Neuronal stem cell (in vitro differentiated cells): ENCODE measurements around the gene KIF26A.
A peak's percentile ranks its signal among the peaks of the same experiment; 100 is the strongest.

Experiments
- DNase-seq: peaks from one replicate; pipeline ENCODE4 v3.0.0-alpha.2; 2013; ENCODE audit warnings: low spot score
- H2AFZ ChIP-seq: one replicate; pipeline ENCODE4 v1.6.1; 2013; ENCODE audit warnings: mild to moderate bottlenecking, low read length, inconsistent platforms
- H2AK5ac ChIP-seq: 2 replicates; pipeline ENCODE4 v1.6.1; 2013; ENCODE audit warnings: low read depth, mild to moderate bottlenecking, inconsistent platforms, low read length, moderate library complexity, mixed read lengths
- H2BK120ac ChIP-seq: 2 replicates; pipeline ENCODE4 v1.6.1; 2013; ENCODE audit warnings: low read depth, mild to moderate bottlenecking, inconsistent platforms, low read length, moderate library complexity, mixed read lengths
- H2BK12ac ChIP-seq: one replicate; pipeline ENCODE4 v1.6.1; 2013; ENCODE audit warnings: low read length, inconsistent platforms
- H2BK15ac ChIP-seq: 2 replicates; pipeline ENCODE4 v1.6.1; 2013; ENCODE audit warnings: mild to moderate bottlenecking, low read length, inconsistent platforms, mixed read lengths
- H2BK5ac ChIP-seq: one replicate; pipeline ENCODE4 v1.6.1; 2013; ENCODE audit warnings: inconsistent platforms, mild to moderate bottlenecking, low read length, moderate library complexity
- H3K14ac ChIP-seq: one replicate; pipeline ENCODE4 v1.6.1; 2013; ENCODE audit warnings: low read length, inconsistent platforms
- H3K18ac ChIP-seq: 2 replicates; pipeline ENCODE4 v1.6.1; 2013; ENCODE audit warnings: low read length, inconsistent platforms
- H3K23ac ChIP-seq: 2 replicates; pipeline ENCODE4 v1.6.1; 2013; ENCODE audit warnings: low read depth, mild to moderate bottlenecking, mixed read lengths, low read length, inconsistent platforms; ENCODE audit not compliant: poor library complexity
- H3K27ac ChIP-seq: replicated peaks from 3 replicates; pipeline ENCODE4 v1.5.1; 2013; ENCODE audit warnings: low read length, inconsistent platforms
- H3K27me3 ChIP-seq, 3 experiments: 2 replicates each; pipeline ENCODE4 v1.6.1; 2013; ENCODE audit warnings: low read length in 3 of 3, mild to moderate bottlenecking in 2 of 3, inconsistent platforms in 1 of 3, low read depth in 1 of 3, mixed read lengths in 1 of 3, moderate library complexity in 1 of 3; ENCODE audit not compliant: control insufficient read depth in 3 of 3, insufficient read depth in 3 of 3
- H3K36me3 ChIP-seq, 2 donors: replicated peaks in 1 of 2; 2 replicates each; pipeline ENCODE4 v1.6.1; 2013; ENCODE audit warnings: low read length in 2 of 2; ENCODE audit not compliant: control insufficient read depth in 2 of 2, insufficient read depth in 2 of 2
- H3K4ac ChIP-seq: 2 replicates; pipeline ENCODE4 v1.6.1; 2013; ENCODE audit warnings: inconsistent platforms, mild to moderate bottlenecking, low read length, moderate library complexity
- H3K4me1 ChIP-seq, 2 donors: 1 replicate in 1 of 2; 2 replicates in 1 of 2; pipeline ENCODE4 v1.6.1; 2013; ENCODE audit warnings: low read length in 2 of 2, low read depth in 1 of 2; ENCODE audit not compliant: control insufficient read depth in 2 of 2, insufficient read depth in 1 of 2
- H3K4me2 ChIP-seq: one replicate; pipeline ENCODE4 v1.6.1; 2013; ENCODE audit warnings: mild to moderate bottlenecking, low read length, inconsistent platforms; ENCODE audit not compliant: insufficient read depth, poor library complexity, severe bottlenecking
- H3K4me3 ChIP-seq, 2 donors: 2 replicates each; pipeline ENCODE4 v1.5.1; 2013; ENCODE audit warnings: low read length in 2 of 2, mild to moderate bottlenecking in 2 of 2, inconsistent platforms in 1 of 2, moderate library complexity in 1 of 2
- H3K79me1 ChIP-seq: one replicate; pipeline ENCODE4 v1.6.1; 2013; ENCODE audit warnings: low read depth, mild to moderate bottlenecking, inconsistent platforms, low read length, moderate library complexity
- H3K9ac ChIP-seq: one replicate; pipeline ENCODE4 v1.6.1; 2013; ENCODE audit warnings: mild to moderate bottlenecking, low read depth, low read length, inconsistent platforms; ENCODE audit not compliant: poor library complexity
- H3K9me3 ChIP-seq, 2 donors: replicated peaks in 1 of 2; 2 replicates each; pipeline versions ENCODE3 to v1.6.1; 2013; ENCODE audit warnings: low read length in 2 of 2, mild to moderate bottlenecking in 2 of 2, inconsistent platforms in 1 of 2, low read depth in 1 of 2, mixed read lengths in 1 of 2, moderate library complexity in 1 of 2; ENCODE audit not compliant: control insufficient read depth in 2 of 2, insufficient read depth in 1 of 2
- H4K8ac ChIP-seq: one replicate; pipeline ENCODE4 v1.6.1; 2013; ENCODE audit warnings: low read depth, mild to moderate bottlenecking, inconsistent platforms, low read length, moderate library complexity
- H4K91ac ChIP-seq: one replicate; pipeline ENCODE4 v1.6.1; 2013; ENCODE audit warnings: low read length, low read depth, mild to moderate bottlenecking, inconsistent platforms; ENCODE audit not compliant: poor library complexity
- WGBS, 2 donors: extraction: QIAGEN DNeasy Blood & Tissue Kit; methylation state at CpG; one replicate each; pipeline ENCODE4 v1.1.7; 2013; ENCODE audit warnings: missing lambda C conversion rate in 2 of 2, mixed read lengths in 1 of 2; ENCODE audit not compliant: insufficient read length in 2 of 2, insufficient replicate concordance in 1 of 2; ENCODE audit errors: extremely low coverage in 2 of 2; 5-methylcytosine and 5-hydroxymethylcytosine counted together

KIF26A gene

DNA sequence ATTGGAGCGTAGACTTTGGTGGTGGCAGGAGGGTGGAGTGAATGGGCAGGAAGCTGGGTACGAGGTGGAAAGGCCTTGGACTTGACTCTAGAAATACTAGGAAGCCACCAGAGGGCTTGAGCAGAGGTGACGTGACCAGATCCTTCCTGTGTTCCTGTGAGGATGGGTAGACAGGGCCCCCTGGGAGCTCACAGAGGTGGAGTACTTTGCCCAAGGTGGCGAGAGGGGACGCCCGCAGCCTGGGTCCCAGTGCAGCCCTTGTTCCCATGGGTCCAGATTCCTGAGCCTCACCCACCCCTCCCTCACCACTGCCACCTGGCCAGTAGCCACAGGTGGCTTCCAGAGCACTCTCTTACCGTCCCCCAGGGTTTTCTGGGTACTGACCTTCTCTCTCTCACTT is 89.8 kb downstream of the KIF26A start:
- no peak overlapping the region for H3K9ac ChIP-seq
- no peak overlapping the region for H3K4me2 ChIP-seq
- no peak overlapping the region for H3K4me3 ChIP-seq
- H3K23ac ChIP-seq = no peak overlapping the region
- no peak overlapping the region for H4K8ac ChIP-seq
- H2BK120ac ChIP-seq = no peak overlapping the region
- no peak overlapping the region for H2AFZ ChIP-seq
- no peak overlapping the region for H2BK12ac ChIP-seq
- no peak overlapping the region for H2BK5ac ChIP-seq
- no peak overlapping the region for H2BK15ac ChIP-seq
- H3K79me1 ChIP-seq = peaks cover 2% of the 10 kb centered on the region
- no CpG with 5 or more reads among the region's 7 CpGs for WGBS, 2 donors
- H2AK5ac ChIP-seq = no peak overlapping the region
- no peak overlapping the region for H3K18ac ChIP-seq
- DNase-seq = no peak
- H3K4me1 ChIP-seq = peaks cover 0 to 4% of the 10 kb centered on the region in 2 donors
- H3K27me3 ChIP-seq = peaks cover 0 to 2% (median 0%) of the 10 kb centered on the region in 3 experiments
- H3K27ac ChIP-seq = no peak overlapping the region
- H3K14ac ChIP-seq = no peak overlapping the region
- H3K36me3 ChIP-seq = no peaks in the 10 kb centered on the region
- H3K4ac ChIP-seq = no peak overlapping the region
- peaks cover 0 to 10% of the 10 kb centered on the region in 2 donors for H3K9me3 ChIP-seq
- H4K91ac ChIP-seq = no peak overlapping the region

DNA sequence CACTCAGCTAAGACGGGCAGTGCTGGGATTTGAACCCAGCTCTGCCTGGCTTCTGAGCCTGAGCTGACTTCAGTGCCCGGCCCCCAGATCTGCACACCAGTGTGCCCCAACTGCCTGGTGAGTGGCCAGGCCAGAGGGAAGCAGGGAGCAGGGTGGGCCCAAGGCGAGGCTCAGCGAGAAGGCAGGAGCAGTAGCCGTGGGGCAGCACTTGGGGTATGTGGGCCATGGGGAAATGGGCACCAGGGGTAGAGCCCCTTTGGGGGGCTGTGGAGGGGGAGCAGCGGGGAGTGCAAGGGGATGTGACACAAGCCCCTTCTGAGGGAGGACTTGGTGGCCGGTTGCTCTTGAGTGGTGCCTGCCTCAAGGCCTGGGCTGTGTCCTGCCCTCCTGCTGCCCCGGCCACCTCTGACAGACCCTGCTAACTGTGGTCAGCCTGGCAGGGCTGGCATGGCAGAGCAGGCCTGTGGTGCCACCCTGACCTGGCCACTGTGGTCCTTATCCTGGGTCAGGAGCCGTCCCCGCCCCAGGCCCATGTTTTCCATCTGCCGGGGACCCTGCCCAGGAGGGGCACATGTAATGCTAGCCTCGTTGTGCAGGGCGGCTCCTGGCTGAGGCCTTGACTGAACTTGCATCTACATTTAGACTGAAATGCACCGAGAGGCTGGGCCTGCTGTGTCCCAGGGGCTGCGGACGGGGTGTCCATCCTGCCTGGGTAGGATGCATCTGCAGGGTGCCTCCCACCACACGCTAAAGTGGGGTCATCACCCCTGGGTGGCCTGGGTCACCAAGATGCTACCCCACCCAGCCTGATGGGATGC is 90.5 kb downstream of the KIF26A start:
- no peak for DNase-seq
- peak overlapping the region; percentile 23 for H2AK5ac ChIP-seq
- WGBS, 2 donors = no CpG with 5 or more reads among the region's 17 CpGs
- H3K18ac ChIP-seq = peak overlapping the region; percentile 67
- H3K14ac ChIP-seq = peak overlapping the region; percentile 92
- no peak overlapping the region for H3K27ac ChIP-seq
- no peak overlapping the region for H3K9ac ChIP-seq
- no peaks in the 10 kb centered on the region for H3K36me3 ChIP-seq
- no peak overlapping the region for H3K23ac ChIP-seq
- H3K79me1 ChIP-seq = peaks cover 2% of the 10 kb centered on the region
- H3K4ac ChIP-seq = no peak overlapping the region
- H2BK5ac ChIP-seq = no peak overlapping the region
- no peak overlapping the region for H2BK12ac ChIP-seq
- H3K9me3 ChIP-seq = peaks cover 0 to 10% of the 10 kb centered on the region in 2 donors
- H2AFZ ChIP-seq = no peak overlapping the region
- no peak overlapping the region for H4K91ac ChIP-seq
- H3K4me2 ChIP-seq = no peak overlapping the region
- H4K8ac ChIP-seq = no peak overlapping the region
- no peaks in the 10 kb centered on the region for H3K4me1 ChIP-seq
- H3K27me3 ChIP-seq = peaks cover 0 to 2% (median 0%) of the 10 kb centered on the region in 3 experiments
- H3K4me3 ChIP-seq = no peak overlapping the region
- no peak overlapping the region for H2BK120ac ChIP-seq
- H2BK15ac ChIP-seq = peak overlapping the region; percentile 65

DNA sequence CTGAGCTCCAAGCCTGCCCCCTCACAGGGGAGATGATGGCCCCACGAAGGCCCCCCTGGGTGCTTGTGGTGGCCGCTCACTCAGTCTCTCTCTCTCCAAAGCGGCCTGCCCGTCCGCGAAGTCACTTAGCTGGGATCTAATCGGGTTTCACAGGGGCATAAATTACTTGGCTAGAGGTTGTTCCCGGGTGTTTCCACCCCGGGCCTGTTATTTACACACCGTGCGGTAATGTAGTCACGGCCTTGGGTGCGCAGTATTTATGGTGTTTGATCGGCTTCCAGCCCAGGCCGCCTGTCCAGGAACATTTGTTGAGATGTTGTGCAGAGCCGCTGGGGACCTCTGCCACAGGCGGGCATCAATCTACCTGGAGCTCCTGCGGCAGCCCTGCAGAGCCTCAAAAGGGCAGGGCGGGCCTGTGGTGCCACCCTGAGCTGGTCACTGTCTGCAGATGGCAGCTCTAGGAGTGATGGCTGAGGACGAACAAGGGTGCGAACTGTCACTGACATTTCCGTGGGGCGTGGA is 91.2 kb downstream of the KIF26A start:
- peaks cover 2% of the 10 kb centered on the region for H3K79me1 ChIP-seq
- H3K4me3 ChIP-seq = no peak overlapping the region
- no peak for DNase-seq
- H2AFZ ChIP-seq = no peak overlapping the region
- H2BK15ac ChIP-seq = peak overlapping the region; percentile 65
- no peak overlapping the region for H4K8ac ChIP-seq
- H3K36me3 ChIP-seq = no peaks in the 10 kb centered on the region
- no peak overlapping the region for H2BK12ac ChIP-seq
- no peak overlapping the region for H3K27ac ChIP-seq
- no CpG with 5 or more reads among the region's 23 CpGs for WGBS, 2 donors
- no peak overlapping the region for H3K9ac ChIP-seq
- no peak overlapping the region for H3K14ac ChIP-seq
- H3K27me3 ChIP-seq = peaks cover 0 to 2% (median 0%) of the 10 kb centered on the region in 3 experiments
- H3K23ac ChIP-seq = no peak overlapping the region
- no peak overlapping the region for H2AK5ac ChIP-seq
- no peak overlapping the region for H2BK5ac ChIP-seq
- no peak overlapping the region for H3K4ac ChIP-seq
- H4K91ac ChIP-seq = no peak overlapping the region
- H3K4me2 ChIP-seq = no peak overlapping the region
- peaks cover 0 to 12% of the 10 kb centered on the region in 2 donors for H3K9me3 ChIP-seq
- H3K4me1 ChIP-seq = no peaks in the 10 kb centered on the region
- H3K18ac ChIP-seq = no peak overlapping the region
- no peak overlapping the region for H2BK120ac ChIP-seq

DNA sequence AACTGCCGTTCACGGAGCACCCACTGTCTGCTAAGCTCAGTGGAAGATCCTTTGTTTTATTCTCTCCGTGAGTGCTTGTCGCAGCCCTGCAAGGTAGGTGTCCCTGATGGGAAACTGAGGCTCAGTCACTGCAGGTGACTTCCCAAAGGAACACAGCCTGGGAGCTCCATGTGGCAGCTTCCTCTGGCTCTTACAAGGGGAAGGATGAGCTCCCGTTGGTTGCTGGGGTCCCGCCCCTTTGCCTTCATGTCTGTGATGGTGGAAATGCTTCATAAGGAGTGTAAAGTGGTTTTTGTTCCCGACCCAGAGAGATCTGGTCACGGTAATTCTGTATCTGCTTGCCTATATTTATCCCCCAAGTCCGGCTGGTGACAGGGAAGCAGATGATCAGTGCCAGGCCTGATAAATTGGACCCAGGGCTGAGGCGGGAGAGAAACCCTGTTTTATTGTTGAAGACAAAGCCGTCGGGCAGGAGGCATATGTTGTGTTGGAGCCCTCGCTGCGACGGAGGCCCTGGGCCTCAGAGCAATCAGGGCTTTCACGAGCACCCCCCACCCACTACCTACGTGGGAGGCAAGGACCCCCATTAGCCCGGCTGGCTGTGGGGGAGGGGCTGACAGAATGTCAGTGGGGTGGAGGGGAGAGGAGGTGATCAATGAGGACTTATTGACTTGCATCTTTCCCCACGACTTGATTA is 91.9 kb downstream of the KIF26A start:
- H2AFZ ChIP-seq = no peak overlapping the region
- H2BK5ac ChIP-seq = no peak overlapping the region
- H3K9me3 ChIP-seq = peaks cover 0 to 12% of the 10 kb centered on the region in 2 donors
- H2AK5ac ChIP-seq = no peak overlapping the region
- H3K27ac ChIP-seq = no peak overlapping the region
- no peaks in the 10 kb centered on the region for H3K36me3 ChIP-seq
- H2BK15ac ChIP-seq = no peak overlapping the region
- no peak overlapping the region for H3K4ac ChIP-seq
- no peak overlapping the region for H3K18ac ChIP-seq
- H3K4me2 ChIP-seq = no peak overlapping the region
- no peaks in the 10 kb centered on the region for H3K4me1 ChIP-seq
- no peak overlapping the region for H3K23ac ChIP-seq
- H3K9ac ChIP-seq = no peak overlapping the region
- no peak for DNase-seq
- H4K91ac ChIP-seq = no peak overlapping the region
- H4K8ac ChIP-seq = no peak overlapping the region
- H2BK12ac ChIP-seq = no peak overlapping the region
- peaks cover 2% of the 10 kb centered on the region for H3K79me1 ChIP-seq
- no peak overlapping the region for H3K14ac ChIP-seq
- no CpG with 5 or more reads among the region's 19 CpGs for WGBS, 2 donors
- no peak overlapping the region for H2BK120ac ChIP-seq
- no peak overlapping the region for H3K4me3 ChIP-seq
- peaks cover 0 to 2% (median 0%) of the 10 kb centered on the region in 3 experiments for H3K27me3 ChIP-seq
